RWPE2 (cell line): ENCODE data around the gene TFEB.

ENCODE experiments used
- ATAC-seq: fragments of 200-7000 bp; cut with Tn5 transposase; 3 replicates; pipeline ENCODE4 v1.9.1; 2021; ENCODE audit warnings: low read depth
- DNase-seq: peaks from one replicate; pipeline ENCODE4 v3.0.0-alpha.2; 2020; ENCODE audit warnings: low spot score
- H3K27ac ChIP-seq: fragments of 450-650 bp; 2 replicates; pipeline ENCODE4 v1.5.1; 2017; ENCODE audit warnings: mild to moderate bottlenecking; ENCODE audit not compliant: poor library complexity, severe bottlenecking
- H3K27me3 ChIP-seq: fragments of 250-450 bp; sonication (Bioruptor Pico); 2 replicates; pipeline ENCODE4 v1.5.1; 2021; ENCODE audit warnings: mild to moderate bottlenecking, moderate library complexity; ENCODE audit not compliant: insufficient read depth, poor library complexity, severe bottlenecking
- H3K36me3 ChIP-seq: fragments of 250-450 bp; sonication (Bioruptor Pico); 2 replicates; pipeline ENCODE4 v1.5.1; 2020; ENCODE audit warnings: low read depth, mild to moderate bottlenecking, moderate library complexity
- H3K4me1 ChIP-seq: fragments of 250-450 bp; sonication (Bioruptor Pico); 2 replicates; pipeline ENCODE4 v1.5.1; 2021; ENCODE audit warnings: mild to moderate bottlenecking, moderate library complexity; ENCODE audit not compliant: insufficient read depth, poor library complexity, severe bottlenecking
- H3K4me3 ChIP-seq: fragments of 250-450 bp; sonication (Bioruptor Pico); 2 replicates; pipeline ENCODE4 v1.5.1; 2021; ENCODE audit warnings: mild to moderate bottlenecking, moderate library complexity; ENCODE audit not compliant: severe bottlenecking
- H3K9me3 ChIP-seq: fragments of 250-450 bp; sonication (Bioruptor Pico); 2 replicates; pipeline ENCODE4 v1.5.1; 2021; ENCODE audit warnings: mild to moderate bottlenecking, moderate library complexity; ENCODE audit not compliant: severe bottlenecking
- CTCF ChIP-seq: fragments of 450-650 bp; IDR thresholded peaks from one replicate; pipeline ENCODE4 v1.5.1; 2017; ENCODE audit warnings: mild to moderate bottlenecking, moderate library complexity; ENCODE audit not compliant: poor library complexity, severe bottlenecking

The TFEB gene

GRCh38 chr6:41735427-41736185 lies at the start of gene TFEB:
TSS of gene TFEB (minus strand) at chr6:41735608. CDS start at chr6:41691213, 44,395 bp downstream.
- ATAC-seq = peak; percentile 67
- peak within 1 kb of the TSS; percentile 68 for H3K4me3 ChIP-seq
- H3K9me3 ChIP-seq = no peaks in the 10 kb centered on the region
- peaks cover 21% of the 10 kb centered on the region for H3K4me1 ChIP-seq
- no peaks in the 10 kb centered on the region for H3K27me3 ChIP-seq
- peak within 1 kb of the TSS; percentile 66 for H3K27ac ChIP-seq
- H3K36me3 ChIP-seq = no peaks in the 10 kb centered on the region
- peak; percentile 87 for DNase-seq
- TF ChIP-seq CTCF = peak; percentile 98

- DNase-seq (no peak), ATAC-seq (no peak)
- H3K36me3 ChIP-seq = peaks cover 12% of the 10 kb centered on the region
- H3K27me3 ChIP-seq = no peaks in the 10 kb centered on the region
- no peak overlapping the region for H3K4me3 ChIP-seq
- no peaks in the 10 kb centered on the region for H3K9me3 ChIP-seq
- peaks cover 14% of the 10 kb centered on the region for H3K4me1 ChIP-seq
- no peak for TF ChIP-seq CTCF
- no peak overlapping the region for H3K27ac ChIP-seq
Measured at GRCh38 chr6:41784581-41785171, 49.3 kb upstream of the TFEB start.

GRCh38 chr6:41783106-41783780 lies 47.8 kb upstream of the TFEB start:
- H3K36me3 ChIP-seq = no peaks in the 10 kb centered on the region; the same call in 1 of the 2 replicates
- peaks cover 9% of the 10 kb centered on the region for H3K4me1 ChIP-seq
- TF ChIP-seq CTCF = no peak

GRCh38 chr6:41781366-41781730 lies 45.9 kb upstream of the TFEB start:
- DNase-seq = no peak
- ATAC-seq = peak; percentile 5; the same call in 2 of the 3 replicates
- no peak for TF ChIP-seq CTCF
- Histone ChIP-seq H3K4me3 (peak overlapping the region; percentile 70), H3K27me3 (no peaks in the 10 kb centered on the region), H3K9me3 (no peaks in the 10 kb centered on the region), H3K36me3 (peaks cover 17% of the 10 kb centered on the region), H3K4me1 (peaks cover 9% of the 10 kb centered on the region), H3K27ac (peak overlapping the region; percentile 71)

More at GRCh38 chr6:41783106-41783780, 47.8 kb upstream of the TFEB start:
- H3K9me3 ChIP-seq = no peaks in the 10 kb centered on the region
- H3K27ac ChIP-seq = no peak overlapping the region
- H3K27me3 ChIP-seq = no peaks in the 10 kb centered on the region
- no peak overlapping the region for H3K4me3 ChIP-seq
- ATAC-seq (no peak), DNase-seq (no peak)
